ENCODE measurements around the gene TGFA. TPM values are rescaled to one million over a fixed set of nuclear protein-coding genes. Genes with fewer than 3 reads are reported as not detected.

TGFA gene
- total and polyA plus RNA-seq, 4 donors: 1.1 to 2.9 (median 1.7) TPM

DNA sequence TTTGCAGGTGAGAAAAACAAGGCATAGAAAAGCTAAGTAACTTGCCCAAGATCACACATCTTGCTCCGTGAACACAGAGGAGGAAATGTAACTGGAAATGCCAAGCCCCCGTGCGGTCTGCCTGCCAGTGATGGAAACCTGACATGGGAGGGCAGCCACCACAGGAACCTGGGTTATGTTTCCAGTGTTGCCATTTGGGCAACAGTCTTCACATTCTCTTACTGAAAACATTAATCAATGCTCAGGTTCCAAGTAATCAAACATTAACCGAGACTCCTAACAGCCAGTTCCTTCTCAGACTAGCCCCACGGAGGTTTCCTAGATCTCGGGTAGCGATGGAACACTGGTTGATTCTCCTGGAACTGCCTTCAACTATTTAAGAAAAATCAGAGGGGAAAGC, 2.5 kb downstream of the TGFA start:
- H3K27me3 ChIP-seq (ENCODE audit: control insufficient read depth in 4 of 4, insufficient read depth in 4 of 4, low read length in 3 of 4): no peaks in the 10 kb centered on the region
- H3K4me1 ChIP-seq (ENCODE audit: control insufficient read depth in 4 of 4, insufficient read depth in 4 of 4, low read length in 3 of 4): peaks cover 4 to 20% (median 13%) of the 10 kb centered on the region in 4 donors
- no peak overlapping the region for H3K27ac ChIP-seq (ENCODE audit: low read depth in 1 of 2, low read length in 2 of 2)
- no peaks in the 10 kb centered on the region for H3K36me3 ChIP-seq (ENCODE audit: control insufficient read depth in 4 of 4, insufficient read depth in 3 of 4, low read depth in 1 of 4, low read length in 3 of 4)
- H3K9me3 ChIP-seq (ENCODE audit: control insufficient read depth in 4 of 4, low read length in 3 of 4): no peaks in the 10 kb centered on the region
- H3K9ac ChIP-seq (ENCODE audit: low read depth in 1 of 2, low read length in 2 of 2): no peak overlapping the region
- 64% methylated on average over 7 of the region's 7 CpGs for WGBS
- no peak overlapping the region for H3K4me3 ChIP-seq (ENCODE audit: low read depth in 1 of 3, low read length in 3 of 3)
- TF ChIP-seq TAF1 (conservative IDR thresholded peaks at IDR 0.05): no peak
- TF ChIP-seq, protein P1, sequence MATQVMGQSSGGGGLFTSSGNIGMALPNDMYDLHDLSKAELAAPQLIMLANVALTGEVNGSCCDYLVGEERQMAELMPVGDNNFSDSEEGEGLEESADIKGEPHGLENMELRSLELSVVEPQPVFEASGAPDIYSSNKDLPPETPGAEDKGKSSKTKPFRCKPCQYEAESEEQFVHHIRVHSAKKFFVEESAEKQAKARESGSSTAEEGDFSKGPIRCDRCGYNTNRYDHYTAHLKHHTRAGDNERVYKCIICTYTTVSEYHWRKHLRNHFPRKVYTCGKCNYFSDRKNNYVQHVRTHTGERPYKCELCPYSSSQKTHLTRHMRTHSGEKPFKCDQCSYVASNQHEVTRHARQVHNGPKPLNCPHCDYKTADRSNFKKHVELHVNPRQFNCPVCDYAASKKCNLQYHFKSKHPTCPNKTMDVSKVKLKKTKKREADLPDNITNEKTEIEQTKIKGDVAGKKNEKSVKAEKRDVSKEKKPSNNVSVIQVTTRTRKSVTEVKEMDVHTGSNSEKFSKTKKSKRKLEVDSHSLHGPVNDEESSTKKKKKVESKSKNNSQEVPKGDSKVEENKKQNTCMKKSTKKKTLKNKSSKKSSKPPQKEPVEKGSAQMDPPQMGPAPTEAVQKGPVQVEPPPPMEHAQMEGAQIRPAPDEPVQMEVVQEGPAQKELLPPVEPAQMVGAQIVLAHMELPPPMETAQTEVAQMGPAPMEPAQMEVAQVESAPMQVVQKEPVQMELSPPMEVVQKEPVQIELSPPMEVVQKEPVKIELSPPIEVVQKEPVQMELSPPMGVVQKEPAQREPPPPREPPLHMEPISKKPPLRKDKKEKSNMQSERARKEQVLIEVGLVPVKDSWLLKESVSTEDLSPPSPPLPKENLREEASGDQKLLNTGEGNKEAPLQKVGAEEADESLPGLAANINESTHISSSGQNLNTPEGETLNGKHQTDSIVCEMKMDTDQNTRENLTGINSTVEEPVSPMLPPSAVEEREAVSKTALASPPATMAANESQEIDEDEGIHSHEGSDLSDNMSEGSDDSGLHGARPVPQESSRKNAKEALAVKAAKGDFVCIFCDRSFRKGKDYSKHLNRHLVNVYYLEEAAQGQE (IDR thresholded peaks at IDR 0.05): no peak
- TF ChIP-seq FOXA1 (IDR thresholded peaks at IDR 0.05): no peak
- TF ChIP-seq JUND (IDR thresholded peaks at IDR 0.05): no peak
- no peak for TF ChIP-seq EGR1 (IDR thresholded peaks at IDR 0.05; ENCODE audit: low read depth in 2 of 2)
- no peak for TF ChIP-seq YY1 (IDR thresholded peaks at IDR 0.05)
- TF ChIP-seq, protein P2, sequence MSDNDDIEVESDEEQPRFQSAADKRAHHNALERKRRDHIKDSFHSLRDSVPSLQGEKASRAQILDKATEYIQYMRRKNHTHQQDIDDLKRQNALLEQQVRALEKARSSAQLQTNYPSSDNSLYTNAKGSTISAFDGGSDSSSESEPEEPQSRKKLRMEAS (IDR thresholded peaks at IDR 0.05): no peak
- no peak for TF ChIP-seq HNF4A (conservative IDR thresholded peaks at IDR 0.05)
- TF ChIP-seq, protein P3, sequence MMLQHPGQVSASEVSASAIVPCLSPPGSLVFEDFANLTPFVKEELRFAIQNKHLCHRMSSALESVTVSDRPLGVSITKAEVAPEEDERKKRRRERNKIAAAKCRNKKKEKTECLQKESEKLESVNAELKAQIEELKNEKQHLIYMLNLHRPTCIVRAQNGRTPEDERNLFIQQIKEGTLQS (IDR thresholded peaks at IDR 0.05): no peak
- no peak for TF ChIP-seq GABPA (IDR thresholded peaks at IDR 0.05 in 1 of 2, conservative IDR thresholded peaks at IDR 0.05 in 1 of 2)
- no peak for TF ChIP-seq SP1 (IDR thresholded peaks at IDR 0.05)
- no peak for TF ChIP-seq RAD21 (IDR thresholded peaks at IDR 0.05)
- TF ChIP-seq RXRA (IDR thresholded peaks at IDR 0.05): no peak
- TF ChIP-seq FOXA2 (IDR thresholded peaks at IDR 0.05): no peak
- TF ChIP-seq, protein P4, sequence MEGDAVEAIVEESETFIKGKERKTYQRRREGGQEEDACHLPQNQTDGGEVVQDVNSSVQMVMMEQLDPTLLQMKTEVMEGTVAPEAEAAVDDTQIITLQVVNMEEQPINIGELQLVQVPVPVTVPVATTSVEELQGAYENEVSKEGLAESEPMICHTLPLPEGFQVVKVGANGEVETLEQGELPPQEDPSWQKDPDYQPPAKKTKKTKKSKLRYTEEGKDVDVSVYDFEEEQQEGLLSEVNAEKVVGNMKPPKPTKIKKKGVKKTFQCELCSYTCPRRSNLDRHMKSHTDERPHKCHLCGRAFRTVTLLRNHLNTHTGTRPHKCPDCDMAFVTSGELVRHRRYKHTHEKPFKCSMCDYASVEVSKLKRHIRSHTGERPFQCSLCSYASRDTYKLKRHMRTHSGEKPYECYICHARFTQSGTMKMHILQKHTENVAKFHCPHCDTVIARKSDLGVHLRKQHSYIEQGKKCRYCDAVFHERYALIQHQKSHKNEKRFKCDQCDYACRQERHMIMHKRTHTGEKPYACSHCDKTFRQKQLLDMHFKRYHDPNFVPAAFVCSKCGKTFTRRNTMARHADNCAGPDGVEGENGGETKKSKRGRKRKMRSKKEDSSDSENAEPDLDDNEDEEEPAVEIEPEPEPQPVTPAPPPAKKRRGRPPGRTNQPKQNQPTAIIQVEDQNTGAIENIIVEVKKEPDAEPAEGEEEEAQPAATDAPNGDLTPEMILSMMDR (IDR thresholded peaks at IDR 0.05; ENCODE audit: low read depth, low read length, missing input control): no peak
- DNase-seq (ENCODE audit: low spot score): no peak

DNA sequence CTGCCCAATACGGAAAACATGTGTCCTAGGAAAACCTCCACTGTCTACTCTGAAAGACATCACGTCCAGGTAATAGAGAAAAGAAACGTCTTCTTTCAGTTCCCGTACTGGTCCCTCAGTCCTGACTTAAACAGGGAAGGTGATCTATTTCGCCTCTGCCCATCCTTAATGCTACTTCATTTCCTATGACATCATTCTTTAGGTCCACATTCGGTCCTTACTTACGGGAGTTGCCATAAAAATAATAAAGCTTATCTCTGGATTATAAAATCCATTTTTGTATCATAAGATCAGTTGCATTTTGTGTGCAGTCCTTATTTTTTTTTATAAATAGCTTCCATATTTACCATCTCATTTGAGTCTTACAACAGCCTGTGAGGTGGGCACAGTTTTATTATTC, 3.7 kb downstream of the TGFA start:
- Histone ChIP-seq H3K4me3 (ENCODE audit: low read depth in 1 of 3, low read length in 3 of 3) (no peak overlapping the region), H3K36me3 (ENCODE audit: control insufficient read depth in 4 of 4, insufficient read depth in 3 of 4, low read depth in 1 of 4, low read length in 3 of 4) (no peaks in the 10 kb centered on the region), H3K4me1 (ENCODE audit: control insufficient read depth in 4 of 4, insufficient read depth in 4 of 4, low read length in 3 of 4) (peaks cover 4 to 20% (median 13%) of the 10 kb centered on the region in 4 donors), H3K9ac (ENCODE audit: low read depth in 1 of 2, low read length in 2 of 2) (no peak overlapping the region), H3K27me3 (ENCODE audit: control insufficient read depth in 4 of 4, insufficient read depth in 4 of 4, low read length in 3 of 4) (no peaks in the 10 kb centered on the region), H3K27ac (ENCODE audit: low read depth in 1 of 2, low read length in 2 of 2) (no peak overlapping the region), H3K9me3 (ENCODE audit: control insufficient read depth in 4 of 4, low read length in 3 of 4) (no peaks in the 10 kb centered on the region)
- TF ChIP-seq SP1 (IDR thresholded peaks at IDR 0.05) (no peak), EGR1 (IDR thresholded peaks at IDR 0.05; ENCODE audit: low read depth in 2 of 2) (no peak), RAD21 (IDR thresholded peaks at IDR 0.05) (no peak), YY1 (IDR thresholded peaks at IDR 0.05) (no peak), TAF1 (conservative IDR thresholded peaks at IDR 0.05) (no peak), RXRA (IDR thresholded peaks at IDR 0.05) (no peak), HNF4A (conservative IDR thresholded peaks at IDR 0.05) (no peak), HNF4G (IDR thresholded peaks at IDR 0.05) (no peak), NR2F2 (IDR thresholded peaks at IDR 0.05) (no peak)
- TF ChIP-seq, protein P4 (IDR thresholded peaks at IDR 0.05; ENCODE audit: low read depth, low read length, missing input control): no peak
- TF ChIP-seq, protein P3 (IDR thresholded peaks at IDR 0.05): no peak
- TF ChIP-seq, protein P1 (IDR thresholded peaks at IDR 0.05): no peak
- TF ChIP-seq, protein P2 (IDR thresholded peaks at IDR 0.05): no peak
- no peak for DNase-seq (ENCODE audit: low spot score)
- WGBS: 92% methylated on average over 7 of the region's 7 CpGs

All from liver (tissue), 9 donors.